Measurements from ENCODE around the gene NGEF.
"Not testable (repeated sequence)": the region's sequence is repeated elsewhere in the genome, so short reads cannot be mapped to it uniquely, and the experiment has no call there.

NGEF gene

GRCh38 chr2:232927032-232927792 is 85.8 kb downstream of the NGEF start:
- DNase-seq (ENCODE audit: low read depth), result no peak

- no peak for DNase-seq (ENCODE audit: low read depth)
Observed at GRCh38 chr2:232926431-232926939, 86.6 kb downstream of the NGEF start.

GRCh38 chr2:232925821-232926156 is 87.3 kb downstream of the NGEF start:
- no peak for DNase-seq (ENCODE audit: low read depth)

- DNase-seq (ENCODE audit: low read depth), result no peak
Observed at GRCh38 chr2:232925153-232925820, 87.8 kb downstream of the NGEF start.

- DNase-seq (ENCODE audit: low read depth), result no peak
Observed at GRCh38 chr2:232924433-232924832, 88.6 kb downstream of the NGEF start.

GRCh38 chr2:232920760-232921159 is 92.3 kb downstream of the NGEF start:
- no peak for DNase-seq (ENCODE audit: low read depth)

- DNase-seq (ENCODE audit: low read depth), result no peak
Observed at GRCh38 chr2:232920055-232920454, 93.0 kb downstream of the NGEF start.

GRCh38 chr2:232919141-232919540 is 93.9 kb downstream of the NGEF start:
- DNase-seq (ENCODE audit: low read depth), result no peak

GRCh38 chr2:232913903-232914302 is 99.2 kb downstream of the NGEF start:
- no peak for DNase-seq (ENCODE audit: low read depth)

- no peak for DNase-seq (ENCODE audit: low read depth)
Observed at GRCh38 chr2:232911712-232912277, 101.3 kb downstream of the NGEF start.

- no peak for DNase-seq (ENCODE audit: low read depth)
Observed at GRCh38 chr2:232910376-232910775, 102.7 kb downstream of the NGEF start.

- DNase-seq (ENCODE audit: low read depth), result no peak
Observed at GRCh38 chr2:232908695-232909094, 104.4 kb downstream of the NGEF start.

GRCh38 chr2:232907718-232908085 is 105.4 kb downstream of the NGEF start:
- not testable (repeated sequence) for DNase-seq (ENCODE audit: low read depth)

GRCh38 chr2:232906867-232907717 is 106.0 kb downstream of the NGEF start:
- DNase-seq (ENCODE audit: low read depth), result not testable (repeated sequence)

GRCh38 chr2:232903989-232904388 is 109.1 kb downstream of the NGEF start:
- no peak for DNase-seq (ENCODE audit: low read depth)

- no peak for DNase-seq (ENCODE audit: low read depth)
Observed at GRCh38 chr2:232901736-232902578, 111.1 kb downstream of the NGEF start.

- DNase-seq (ENCODE audit: low read depth), result no peak
Observed at GRCh38 chr2:232900811-232901735, 112.0 kb downstream of the NGEF start.

- DNase-seq (ENCODE audit: low read depth), result no peak
Observed at GRCh38 chr2:232898592-232899543, 114.2 kb downstream of the NGEF start.
